ENCODE results near the gene OR5AC2.

DNA sequence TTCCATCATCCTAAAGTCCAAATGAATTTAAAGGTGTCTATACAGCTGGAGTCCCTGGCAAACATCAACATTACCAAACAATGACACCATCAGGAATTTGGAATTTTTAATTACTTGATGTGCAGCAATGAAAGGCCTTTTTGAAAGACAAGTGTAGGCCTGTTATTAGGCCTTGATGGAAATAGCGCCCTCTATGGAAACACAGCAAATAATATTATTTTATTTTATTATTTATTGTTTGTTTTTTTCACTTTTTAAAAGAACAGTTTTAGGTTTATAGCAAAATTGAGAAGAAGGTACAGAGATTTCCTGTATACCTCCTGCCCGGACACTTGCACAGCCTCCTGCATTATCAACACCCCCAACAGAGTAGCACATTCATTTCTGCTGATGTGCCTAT lies 18.1 kb upstream of the OR5AC2 start:
- TF ChIP-seq, protein P1, sequence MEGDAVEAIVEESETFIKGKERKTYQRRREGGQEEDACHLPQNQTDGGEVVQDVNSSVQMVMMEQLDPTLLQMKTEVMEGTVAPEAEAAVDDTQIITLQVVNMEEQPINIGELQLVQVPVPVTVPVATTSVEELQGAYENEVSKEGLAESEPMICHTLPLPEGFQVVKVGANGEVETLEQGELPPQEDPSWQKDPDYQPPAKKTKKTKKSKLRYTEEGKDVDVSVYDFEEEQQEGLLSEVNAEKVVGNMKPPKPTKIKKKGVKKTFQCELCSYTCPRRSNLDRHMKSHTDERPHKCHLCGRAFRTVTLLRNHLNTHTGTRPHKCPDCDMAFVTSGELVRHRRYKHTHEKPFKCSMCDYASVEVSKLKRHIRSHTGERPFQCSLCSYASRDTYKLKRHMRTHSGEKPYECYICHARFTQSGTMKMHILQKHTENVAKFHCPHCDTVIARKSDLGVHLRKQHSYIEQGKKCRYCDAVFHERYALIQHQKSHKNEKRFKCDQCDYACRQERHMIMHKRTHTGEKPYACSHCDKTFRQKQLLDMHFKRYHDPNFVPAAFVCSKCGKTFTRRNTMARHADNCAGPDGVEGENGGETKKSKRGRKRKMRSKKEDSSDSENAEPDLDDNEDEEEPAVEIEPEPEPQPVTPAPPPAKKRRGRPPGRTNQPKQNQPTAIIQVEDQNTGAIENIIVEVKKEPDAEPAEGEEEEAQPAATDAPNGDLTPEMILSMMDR (conservative IDR thresholded peaks at IDR 0.05; ENCODE audit: low read depth in 2 of 2), result peak; percentile 57 to 65
- no peak for TF ChIP-seq EZH2 (IDR thresholded peaks at IDR 0.05; ENCODE audit: low read depth, unreplicated experiment)
- TF ChIP-seq ZNF331 (CRISPR knock-in tag; IDR thresholded peaks at IDR 0.05; ENCODE audit: low read depth), result no peak
- TF ChIP-seq, protein P2, sequence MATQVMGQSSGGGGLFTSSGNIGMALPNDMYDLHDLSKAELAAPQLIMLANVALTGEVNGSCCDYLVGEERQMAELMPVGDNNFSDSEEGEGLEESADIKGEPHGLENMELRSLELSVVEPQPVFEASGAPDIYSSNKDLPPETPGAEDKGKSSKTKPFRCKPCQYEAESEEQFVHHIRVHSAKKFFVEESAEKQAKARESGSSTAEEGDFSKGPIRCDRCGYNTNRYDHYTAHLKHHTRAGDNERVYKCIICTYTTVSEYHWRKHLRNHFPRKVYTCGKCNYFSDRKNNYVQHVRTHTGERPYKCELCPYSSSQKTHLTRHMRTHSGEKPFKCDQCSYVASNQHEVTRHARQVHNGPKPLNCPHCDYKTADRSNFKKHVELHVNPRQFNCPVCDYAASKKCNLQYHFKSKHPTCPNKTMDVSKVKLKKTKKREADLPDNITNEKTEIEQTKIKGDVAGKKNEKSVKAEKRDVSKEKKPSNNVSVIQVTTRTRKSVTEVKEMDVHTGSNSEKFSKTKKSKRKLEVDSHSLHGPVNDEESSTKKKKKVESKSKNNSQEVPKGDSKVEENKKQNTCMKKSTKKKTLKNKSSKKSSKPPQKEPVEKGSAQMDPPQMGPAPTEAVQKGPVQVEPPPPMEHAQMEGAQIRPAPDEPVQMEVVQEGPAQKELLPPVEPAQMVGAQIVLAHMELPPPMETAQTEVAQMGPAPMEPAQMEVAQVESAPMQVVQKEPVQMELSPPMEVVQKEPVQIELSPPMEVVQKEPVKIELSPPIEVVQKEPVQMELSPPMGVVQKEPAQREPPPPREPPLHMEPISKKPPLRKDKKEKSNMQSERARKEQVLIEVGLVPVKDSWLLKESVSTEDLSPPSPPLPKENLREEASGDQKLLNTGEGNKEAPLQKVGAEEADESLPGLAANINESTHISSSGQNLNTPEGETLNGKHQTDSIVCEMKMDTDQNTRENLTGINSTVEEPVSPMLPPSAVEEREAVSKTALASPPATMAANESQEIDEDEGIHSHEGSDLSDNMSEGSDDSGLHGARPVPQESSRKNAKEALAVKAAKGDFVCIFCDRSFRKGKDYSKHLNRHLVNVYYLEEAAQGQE (IDR thresholded peaks at IDR 0.05; ENCODE audit: unreplicated experiment), result no peak

Measured in GM23338 (cell line).